Mesenteric fat pad (tissue), 1 donor: ENCODE data around the gene TMEM95. TPM values are rescaled to one million over a fixed set of nuclear protein-coding genes. Genes with fewer than 3 reads are reported as not detected.

Source experiments
- DNase-seq: peaks from one replicate; pipeline ENCODE4 v3.0.0-alpha.2; 2020; ENCODE audit warnings: low spot score
- long read RNA-seq: library from polyadenylated mRNA; unstranded; transcript quantifications from one replicate; pipeline ENCODE4 v2.0.0, GENCODE V29; 2020
- total RNA-seq: library from RNA; stranded (reverse); fragmentation: NEBNext Ultra II Directional; extraction: Animal tissue kit (Norgen Biotek cat#: 25700); gene quantifications from one replicate; pipeline ENCODE4 v1.2.1, GENCODE V29; 2021
- donor health status: DM: yes; HTN: yes; CAD: no.

TMEM95 gene
- total RNA-seq, result not detected
- long read RNA-seq, result 0 reads

GRCh38 chr17:7355053-7355452 is at the start of gene TMEM95:
TMEM95 (plus strand) TSS chr17:7355156; CDS start chr17:7355205, 49 bp downstream.
- DNase-seq, result no peak

- peak; percentile 100 for DNase-seq
These were observed 47.9 kb upstream of the TMEM95 start, which contains the start of gene EIF5A for GRCh38 chr17:7306911-7307685. EIF5A (plus strand) TSS chr17:7307628; CDS start chr17:7309636, 2,008 bp downstream.

GRCh38 chr17:7307686-7308624 is 47.0 kb upstream of the TMEM95 start:
- peak; percentile 92 for DNase-seq

DNA sequence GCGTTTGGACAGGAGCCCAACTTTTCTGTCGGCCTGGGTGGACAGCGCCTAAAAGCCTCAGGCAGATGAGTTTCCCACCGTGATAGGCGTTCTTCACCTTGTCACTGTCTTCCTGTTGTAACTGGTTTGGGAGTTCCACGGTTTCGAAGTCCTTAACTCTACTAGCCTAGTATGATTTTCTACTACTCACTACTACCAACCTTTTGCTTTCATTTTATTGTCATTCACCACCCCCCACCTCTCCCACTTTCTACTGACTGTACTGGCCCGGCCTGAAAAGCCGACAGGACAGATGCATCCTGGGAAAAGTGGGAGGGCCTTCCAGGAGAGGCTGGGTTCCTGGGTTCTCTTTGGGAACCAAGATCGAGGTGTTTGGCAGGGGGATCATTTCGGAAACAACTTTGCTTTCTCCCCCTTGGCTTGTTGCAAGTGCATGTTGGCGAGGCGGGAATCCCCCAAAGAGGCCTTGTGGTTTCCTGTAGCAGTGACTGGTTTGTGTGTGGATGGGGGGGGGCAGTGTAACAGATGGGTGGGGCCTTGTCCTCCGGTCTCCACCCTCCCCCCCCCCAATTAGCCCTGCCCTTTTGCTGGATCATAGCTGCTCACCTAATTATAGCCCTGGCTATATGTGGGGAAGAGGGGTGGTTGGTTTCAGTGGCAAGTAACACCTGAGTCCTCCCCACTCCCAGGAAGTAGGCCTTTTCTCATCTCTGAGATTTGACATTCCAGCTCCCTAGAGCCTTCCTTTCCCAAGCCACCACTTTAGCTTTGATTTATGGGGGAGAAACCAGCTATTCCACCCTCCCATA is 46.1 kb upstream of the TMEM95 start:
- DNase-seq, result no peak

DNA sequence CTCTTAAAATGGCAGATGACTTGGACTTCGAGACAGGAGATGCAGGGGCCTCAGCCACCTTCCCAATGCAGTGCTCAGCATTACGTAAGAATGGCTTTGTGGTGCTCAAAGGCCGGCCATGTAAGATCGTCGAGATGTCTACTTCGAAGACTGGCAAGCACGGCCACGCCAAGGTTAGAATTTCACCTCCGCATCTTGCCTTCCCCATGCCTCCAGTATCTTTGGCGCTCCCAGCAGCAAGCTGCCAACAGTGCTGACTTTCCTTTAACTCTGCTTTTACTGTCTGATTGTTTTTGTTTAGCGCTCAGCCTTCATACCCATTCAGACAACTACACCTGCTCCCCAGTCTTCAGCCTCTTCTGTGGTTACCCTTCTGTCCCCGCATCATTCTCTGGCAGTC is 45.3 kb upstream of the TMEM95 start:
- no peak for DNase-seq

- no peak for DNase-seq
These were observed 43.7 kb upstream of the TMEM95 start for GRCh38 chr17:7311110-7311705.

DNA sequence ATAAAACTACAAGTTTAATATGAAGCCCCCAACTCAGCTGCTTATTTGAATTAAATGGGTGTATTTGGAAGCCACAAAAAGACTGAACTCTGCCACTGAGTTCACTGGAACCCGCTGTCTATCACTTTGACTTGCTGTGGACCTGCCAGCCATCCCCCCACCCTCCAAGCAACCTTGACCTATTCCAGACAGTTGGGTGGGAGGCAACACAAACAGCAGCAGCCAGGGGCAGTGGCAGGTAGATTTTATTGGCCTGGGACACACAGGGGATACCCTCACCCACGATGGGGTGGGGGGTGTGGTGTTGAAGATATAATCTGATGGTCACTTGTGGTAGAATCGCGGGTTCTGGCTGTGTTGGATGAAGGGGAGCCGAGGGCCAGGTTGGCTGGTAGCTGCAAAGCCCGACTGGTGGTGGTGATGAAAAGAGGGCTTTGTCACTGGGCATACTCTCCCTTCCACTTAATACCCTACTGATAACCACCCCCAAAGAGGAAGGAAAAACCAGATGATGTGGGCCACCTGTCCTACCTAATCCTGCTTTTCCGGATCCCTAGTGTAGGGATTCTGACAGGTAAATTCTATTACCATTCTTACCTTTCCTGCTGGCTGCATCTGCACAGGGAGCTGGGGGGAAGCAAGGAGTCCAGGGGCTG is 42.4 kb upstream of the TMEM95 start:
- no peak for DNase-seq

DNA sequence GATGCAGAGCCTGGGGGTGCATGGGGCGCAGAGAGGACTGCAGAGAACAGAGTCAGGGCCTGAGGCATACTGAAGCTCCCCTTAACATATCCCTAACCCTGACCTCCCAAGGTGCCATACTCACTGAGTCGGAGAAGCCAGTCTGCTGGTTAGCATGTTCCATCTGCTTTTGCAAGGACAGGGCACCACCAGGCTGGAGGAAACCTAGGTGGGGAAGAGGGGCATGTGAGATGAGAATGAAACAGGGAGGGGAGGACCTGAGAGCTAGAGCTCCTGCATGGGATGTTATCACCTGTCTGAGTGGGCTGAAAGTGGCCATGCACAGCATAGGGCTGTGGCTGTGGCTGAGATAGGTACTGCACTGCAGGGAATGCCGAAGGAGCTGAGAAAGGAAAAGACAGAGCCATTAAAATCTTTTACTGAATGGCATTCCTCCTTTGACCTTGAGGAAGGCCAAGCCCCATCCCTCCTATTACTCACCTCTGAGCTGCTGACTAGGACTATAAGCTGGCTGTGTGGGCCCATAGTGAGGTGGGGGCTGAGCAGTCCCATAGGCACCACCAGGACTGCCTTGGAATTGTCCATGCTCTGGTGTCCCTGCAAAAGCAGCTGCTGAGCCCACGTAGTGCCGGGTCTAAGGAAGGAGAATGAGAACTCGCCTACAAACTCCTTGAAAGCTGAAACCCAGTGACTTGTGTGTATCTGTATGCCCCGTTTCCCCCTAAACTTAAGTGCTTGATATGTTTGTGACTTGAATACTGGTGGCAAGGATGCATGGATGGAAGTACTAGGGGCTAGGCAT is 41.7 kb upstream of the TMEM95 start:
- DNase-seq, result no peak

GRCh38 chr17:7313890-7314718 is 40.9 kb upstream of the TMEM95 start:
- DNase-seq, result no peak

DNA sequence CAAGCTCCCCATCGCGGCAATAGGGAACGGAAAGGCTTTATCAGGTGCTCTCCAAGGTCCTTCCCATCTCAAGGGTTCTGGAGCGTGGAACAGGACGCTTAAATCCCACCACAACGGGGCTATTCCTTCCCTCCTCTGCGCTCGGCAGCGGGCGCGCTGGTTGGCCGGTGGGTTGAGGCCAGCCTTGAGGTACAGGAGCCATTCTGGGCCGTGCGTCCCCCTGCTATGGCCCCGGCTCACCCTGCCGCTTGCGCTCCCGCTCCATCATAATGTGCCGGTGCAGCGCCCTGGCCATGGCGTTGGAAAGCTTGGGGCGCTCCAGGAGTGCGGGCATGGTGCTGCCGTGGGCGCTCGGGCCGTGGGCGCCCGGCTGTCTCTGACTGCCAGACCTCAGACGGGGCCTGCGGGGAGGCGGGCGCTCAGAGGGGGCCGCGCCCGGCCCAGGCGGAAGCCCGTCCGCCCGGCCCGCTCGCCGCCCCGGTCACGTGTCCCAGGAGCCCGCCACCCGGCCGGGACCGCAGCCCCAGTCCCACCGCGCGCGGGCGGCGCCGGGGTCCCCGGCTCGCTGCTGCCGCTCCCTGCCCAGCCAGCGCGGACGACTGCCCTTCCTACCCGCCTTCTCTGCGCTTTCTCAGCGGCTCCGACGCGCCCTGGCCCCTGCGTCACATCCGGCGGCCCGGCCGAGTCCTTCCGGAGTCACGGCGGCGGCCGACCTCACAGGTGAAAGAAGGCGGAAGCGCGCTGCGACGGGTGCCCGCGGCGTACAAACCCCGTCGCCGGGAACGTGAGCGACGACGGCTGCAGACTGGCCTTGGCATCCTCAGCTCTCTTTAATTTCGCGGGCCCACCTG is 40.0 kb upstream of the TMEM95 start, which contains the start of gene GPS2:
GPS2 (minus strand) TSS at position 642 of the 851 bp plus-strand sequence; CDS start at position 334, 308 bp downstream.
- DNase-seq, result peak; percentile 99

GRCh38 chr17:7315570-7316235 is 39.3 kb upstream of the TMEM95 start:
- DNase-seq, result no peak

DNA sequence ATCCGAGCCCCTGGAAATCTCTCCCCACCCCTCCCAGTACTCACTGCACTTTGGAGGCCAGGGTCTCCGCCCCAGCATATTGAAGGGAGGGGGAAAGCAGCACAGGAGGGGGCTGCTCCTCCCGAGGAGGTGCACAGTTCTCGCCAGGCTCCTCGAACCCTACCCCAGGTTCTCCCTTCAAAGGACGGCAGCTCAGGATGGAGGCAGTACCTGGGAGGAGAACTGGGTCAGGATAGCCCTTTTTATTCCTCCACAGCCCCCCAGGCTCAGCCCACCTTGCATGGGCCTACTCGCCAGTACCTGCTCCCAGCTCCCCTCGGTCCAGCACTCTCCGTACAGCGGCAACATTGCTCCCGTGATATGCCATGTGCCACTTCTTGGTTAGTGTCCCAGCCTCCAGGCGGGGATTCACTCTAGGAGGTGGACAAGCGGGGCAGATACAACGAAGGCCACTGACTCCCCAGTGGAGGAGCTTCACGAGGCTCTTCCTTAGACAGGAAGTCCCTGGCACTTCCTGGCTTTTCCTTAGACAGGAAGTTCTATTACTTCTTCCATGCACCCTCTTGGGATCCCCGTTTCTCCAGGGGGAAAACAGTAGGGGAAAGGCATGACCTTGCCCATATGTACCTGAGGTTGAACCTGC is 37.7 kb upstream of the TMEM95 start:
- DNase-seq, result no peak

GRCh38 chr17:7318121-7318860 is 36.7 kb upstream of the TMEM95 start:
- DNase-seq, result no peak

DNA sequence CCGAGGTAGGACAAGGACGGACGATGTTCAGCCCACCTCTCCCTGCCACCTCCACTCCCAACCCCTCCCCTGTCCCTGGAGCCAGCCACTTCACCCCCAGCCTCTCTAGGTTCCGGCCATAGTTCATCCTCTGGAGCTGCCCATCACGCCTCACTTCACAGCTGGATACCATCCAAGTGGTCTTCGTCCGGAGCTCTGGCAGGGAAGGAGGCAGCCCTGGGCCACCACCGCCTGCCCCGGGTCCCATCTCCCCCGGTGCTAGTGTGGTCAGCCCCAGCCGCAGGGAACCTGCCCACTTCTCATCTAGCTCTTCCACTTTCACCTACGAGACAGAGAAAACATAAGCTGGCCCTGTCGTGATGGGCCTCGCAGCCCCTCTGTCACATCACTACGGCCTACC is 33.5 kb upstream of the TMEM95 start:
- DNase-seq, result no peak

DNA sequence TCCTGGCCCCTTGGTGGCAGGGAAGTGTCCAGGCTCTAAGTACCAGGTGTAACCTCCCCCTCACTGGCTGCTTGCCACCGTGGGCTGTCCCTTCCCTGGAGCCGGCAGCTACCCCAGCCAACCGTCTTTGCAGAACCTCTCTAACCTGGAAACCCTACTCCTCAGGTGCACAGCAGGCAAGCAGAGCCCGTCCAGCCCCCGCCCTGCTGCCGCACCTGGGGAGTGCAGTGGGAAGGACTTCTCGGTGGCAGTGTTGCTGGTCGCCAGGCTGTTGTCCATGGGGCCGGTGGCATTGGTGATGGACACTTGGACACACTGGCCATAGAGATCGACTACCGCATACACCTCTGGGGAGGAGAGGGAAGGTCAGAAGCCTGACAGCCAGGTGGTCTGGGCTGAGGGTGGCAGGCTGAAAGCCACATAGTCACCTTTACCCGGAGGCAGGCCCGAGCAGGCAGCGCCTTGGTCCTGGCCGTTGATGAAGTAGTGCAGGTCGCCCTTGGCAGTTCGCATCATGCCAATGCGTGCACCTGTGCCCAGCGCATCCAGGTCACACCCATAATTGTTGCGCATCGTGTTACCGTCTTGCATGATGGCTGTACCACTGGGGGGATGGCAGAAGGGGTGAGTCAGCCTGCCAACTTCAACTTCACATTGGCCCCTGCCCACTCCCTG is 32.3 kb upstream of the TMEM95 start:
- no peak for DNase-seq
